ENCODE data around the gene AQP2. TPM values are rescaled to one million over a fixed set of nuclear protein-coding genes. Genes with fewer than 3 reads are reported as not detected.
A peak's percentile ranks its signal among the peaks of the same experiment; 100 is the strongest.

The AQP2 gene
- total RNA-seq, 4 donors from 2014 or later = not detected

DNA sequence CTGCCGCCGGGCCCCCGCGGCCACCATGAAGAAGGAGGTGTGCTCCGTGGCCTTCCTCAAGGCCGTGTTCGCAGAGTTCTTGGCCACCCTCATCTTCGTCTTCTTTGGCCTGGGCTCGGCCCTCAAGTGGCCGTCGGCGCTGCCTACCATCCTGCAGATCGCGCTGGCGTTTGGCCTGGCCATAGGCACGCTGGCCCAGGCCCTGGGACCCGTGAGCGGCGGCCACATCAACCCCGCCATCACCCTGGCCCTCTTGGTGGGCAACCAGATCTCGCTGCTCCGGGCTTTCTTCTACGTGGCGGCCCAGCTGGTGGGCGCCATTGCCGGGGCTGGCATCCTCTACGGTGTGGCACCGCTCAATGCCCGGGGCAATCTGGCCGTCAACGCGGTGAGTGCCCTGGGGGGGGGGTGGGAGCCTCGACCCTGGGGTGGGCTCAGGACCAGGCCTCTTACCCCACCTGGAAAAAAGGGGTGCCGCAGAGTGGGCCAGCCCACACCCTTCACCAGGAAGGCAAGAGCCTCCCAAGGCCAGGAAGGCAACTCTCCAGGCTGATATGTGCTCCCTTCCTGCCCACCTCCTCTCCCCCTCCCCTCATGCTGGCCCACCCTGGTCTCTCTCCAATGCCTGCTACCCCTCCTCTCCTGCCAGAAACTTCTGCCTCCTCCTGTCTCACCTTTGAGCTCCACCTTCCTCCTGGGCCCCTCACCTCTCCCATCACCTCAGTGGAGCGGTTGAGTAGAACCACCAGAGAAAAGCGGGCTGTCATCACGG, 11.6 kb downstream of the AQP2 start:
- no peak overlapping the region for H3K4me3 ChIP-seq
- in situ Hi-C loops (cut with MboI; ENCODE audit: low pct_ligation_motif_present in 1 of 4, low pct_unique_long_range_greater_than_20kb in 1 of 4, low sequenced_read_pairs in 3 of 4) (loop anchor here in 1 of 4 donors (25.0 kb wide), 1 partner anchor 225 kb away; no protein-coding TSS in a partner anchor), intact Hi-C loops (cut with DNase I; ENCODE audit: low total_unique reads) (loop anchor here (10.0 kb wide), 1 partner anchor 223 kb away; no protein-coding TSS in a partner anchor)

DNA sequence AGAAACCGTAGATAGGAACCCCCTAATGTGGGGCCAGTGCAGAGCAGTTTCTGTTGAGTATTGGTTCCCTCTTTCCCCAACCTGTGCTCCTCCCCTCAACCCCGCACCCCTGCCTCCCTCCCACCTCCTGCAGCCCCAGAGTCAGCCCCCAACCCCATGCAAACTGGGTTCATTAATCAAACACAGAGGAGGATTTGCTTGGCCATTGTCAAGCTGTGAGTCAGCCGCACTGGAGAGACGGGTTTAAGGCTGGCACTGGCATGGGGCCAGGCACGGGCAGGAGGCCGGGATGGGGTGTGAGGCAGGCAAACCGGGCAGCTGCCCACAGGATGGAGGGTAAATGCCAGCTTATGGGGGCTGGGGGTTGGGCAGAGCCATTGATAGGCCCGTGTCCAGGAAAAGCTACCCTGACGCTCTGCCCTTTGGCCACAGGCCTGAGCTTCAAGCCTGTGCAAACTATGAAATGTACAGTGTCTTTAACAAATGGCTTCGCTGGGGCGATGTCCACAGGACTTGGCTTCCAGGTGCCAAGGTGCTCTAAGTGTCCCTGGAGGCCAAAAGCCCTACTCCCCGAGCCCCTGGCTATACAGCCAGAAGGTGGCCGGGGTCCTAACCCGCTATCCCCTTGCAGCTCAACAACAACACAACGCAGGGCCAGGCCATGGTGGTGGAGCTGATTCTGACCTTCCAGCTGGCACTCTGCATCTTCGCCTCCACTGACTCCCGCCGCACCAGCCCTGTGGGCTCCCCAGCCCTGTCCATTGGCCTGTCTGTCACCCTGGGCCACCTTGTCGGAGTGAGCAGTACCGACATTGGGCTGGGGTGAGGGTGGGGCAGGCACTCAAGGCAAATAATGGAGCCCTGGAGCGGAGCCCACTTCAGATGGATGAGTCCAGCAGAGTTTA, 12.6 kb downstream of the AQP2 start:
- in situ Hi-C loops (cut with MboI; ENCODE audit: low pct_ligation_motif_present in 1 of 4, low pct_unique_long_range_greater_than_20kb in 1 of 4, low sequenced_read_pairs in 3 of 4) = loop anchor here in 1 of 4 donors (25.0 kb wide), 1 partner anchor 224 kb away; no protein-coding TSS in a partner anchor
- Histone ChIP-seq H3K9me3 (no peaks in the 10 kb centered on the region), H3K4me1 (peaks cover 0 to 21% (median 15%) of the 10 kb centered on the region in 4 donors), H3K36me3 (no peaks in the 10 kb centered on the region), H3K4me3 (no peak overlapping the region), H3K27me3 (peaks cover 73% of the 10 kb centered on the region), H3K27ac (no peak overlapping the region)
- TF ChIP-seq POLR2AphosphoS5 (IDR thresholded peaks at IDR 0.05) (no peak), POLR2A (IDR thresholded peaks at IDR 0.05) (no peak), EP300 (IDR thresholded peaks at IDR 0.05; ENCODE audit: low read depth) (no peak)
- TF ChIP-seq, protein P1, sequence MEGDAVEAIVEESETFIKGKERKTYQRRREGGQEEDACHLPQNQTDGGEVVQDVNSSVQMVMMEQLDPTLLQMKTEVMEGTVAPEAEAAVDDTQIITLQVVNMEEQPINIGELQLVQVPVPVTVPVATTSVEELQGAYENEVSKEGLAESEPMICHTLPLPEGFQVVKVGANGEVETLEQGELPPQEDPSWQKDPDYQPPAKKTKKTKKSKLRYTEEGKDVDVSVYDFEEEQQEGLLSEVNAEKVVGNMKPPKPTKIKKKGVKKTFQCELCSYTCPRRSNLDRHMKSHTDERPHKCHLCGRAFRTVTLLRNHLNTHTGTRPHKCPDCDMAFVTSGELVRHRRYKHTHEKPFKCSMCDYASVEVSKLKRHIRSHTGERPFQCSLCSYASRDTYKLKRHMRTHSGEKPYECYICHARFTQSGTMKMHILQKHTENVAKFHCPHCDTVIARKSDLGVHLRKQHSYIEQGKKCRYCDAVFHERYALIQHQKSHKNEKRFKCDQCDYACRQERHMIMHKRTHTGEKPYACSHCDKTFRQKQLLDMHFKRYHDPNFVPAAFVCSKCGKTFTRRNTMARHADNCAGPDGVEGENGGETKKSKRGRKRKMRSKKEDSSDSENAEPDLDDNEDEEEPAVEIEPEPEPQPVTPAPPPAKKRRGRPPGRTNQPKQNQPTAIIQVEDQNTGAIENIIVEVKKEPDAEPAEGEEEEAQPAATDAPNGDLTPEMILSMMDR (IDR thresholded peaks at IDR 0.05) = no peak
- 47 to 59% methylated on average over 3 to 18 of the region's 21 CpGs for WGBS, 2 donors (ENCODE audit: low coverage in 1 of 2)
- peak; percentile 66 for DNase-seq
- intact Hi-C loops (cut with DNase I; ENCODE audit: low total_unique reads) = loop anchor here (10.0 kb wide), 1 partner anchor 222 kb away; no protein-coding TSS in a partner anchor

More for the DNA sequence above, 11.6 kb downstream of the AQP2 start:
- Histone ChIP-seq H3K27me3 (peaks cover 77% of the 10 kb centered on the region), H3K27ac (no peak overlapping the region), H3K4me1 (peaks cover 0 to 14% (median 8%) of the 10 kb centered on the region in 4 donors), H3K9me3 (no peaks in the 10 kb centered on the region), H3K36me3 (no peaks in the 10 kb centered on the region)
- 84% methylated on average over 23 of the region's 37 CpGs; no CpG with 5 or more reads in 1 of the 2 donors for WGBS, 2 donors (ENCODE audit: low coverage in 1 of 2)
- DNase-seq = no peak
- TF ChIP-seq POLR2A (IDR thresholded peaks at IDR 0.05) (no peak), POLR2AphosphoS5 (IDR thresholded peaks at IDR 0.05) (no peak), EP300 (IDR thresholded peaks at IDR 0.05; ENCODE audit: low read depth) (no peak)
- TF ChIP-seq, protein P1 (IDR thresholded peaks at IDR 0.05) = no peak

DNA sequence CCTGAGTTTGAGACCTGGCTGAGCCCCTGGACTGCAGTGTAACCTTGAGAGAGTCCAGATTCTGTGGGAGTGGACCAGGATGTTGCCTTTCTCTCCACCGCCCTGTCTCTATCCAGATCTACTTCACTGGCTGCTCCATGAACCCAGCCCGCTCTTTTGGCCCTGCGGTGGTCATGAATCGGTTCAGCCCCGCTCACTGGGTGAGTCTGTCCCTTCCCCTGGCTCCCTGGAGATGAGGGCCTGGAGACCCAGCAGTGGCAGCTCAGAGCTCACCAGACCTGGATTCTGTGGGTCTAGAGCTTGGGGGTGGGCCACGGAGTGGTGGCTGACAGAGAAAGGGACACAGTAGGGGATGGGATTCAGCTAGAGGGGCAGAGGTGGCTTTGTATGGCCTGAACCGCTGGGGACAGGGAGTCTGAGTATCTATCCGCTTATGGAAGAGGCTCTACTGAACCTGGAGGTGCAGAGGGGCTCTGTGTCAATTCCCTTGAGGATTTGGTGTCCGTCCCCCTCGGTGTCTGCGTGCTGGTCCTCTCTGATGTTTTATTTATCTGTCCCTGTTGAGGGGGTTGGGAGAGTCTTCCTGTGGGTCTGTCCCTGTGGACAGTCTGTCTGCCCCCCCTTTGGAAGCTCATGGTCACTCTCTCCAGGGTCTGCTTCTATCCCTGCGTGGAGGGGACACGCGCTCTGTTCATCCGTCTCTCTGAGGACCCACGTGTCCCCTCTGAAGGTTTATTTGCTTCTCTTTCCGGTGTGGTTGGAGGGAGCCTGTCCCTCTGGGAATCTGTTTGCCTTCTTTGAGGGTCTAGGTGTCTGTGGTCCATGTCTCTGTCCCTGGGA, 13.7 kb downstream of the AQP2 start:
- 86% methylated on average over 16 of the region's 17 CpGs; no CpG with 5 or more reads in 1 of the 2 donors for WGBS, 2 donors (ENCODE audit: low coverage in 1 of 2)
- in situ Hi-C loops (cut with MboI; ENCODE audit: low pct_ligation_motif_present in 1 of 4, low pct_unique_long_range_greater_than_20kb in 1 of 4, low sequenced_read_pairs in 3 of 4) = loop anchor here in 1 of 4 donors (25.0 kb wide), 1 partner anchor 223 kb away; no protein-coding TSS in a partner anchor
- no peak for TF ChIP-seq POLR2A (IDR thresholded peaks at IDR 0.05)
- TF ChIP-seq, protein P1 (IDR thresholded peaks at IDR 0.05) = no peak
- no peak for TF ChIP-seq EP300 (IDR thresholded peaks at IDR 0.05; ENCODE audit: low read depth)
- TF ChIP-seq POLR2AphosphoS5 (IDR thresholded peaks at IDR 0.05) = no peak
- intact Hi-C loops (cut with DNase I; ENCODE audit: low total_unique reads) = loop anchor here (10.0 kb wide), 1 partner anchor 221 kb away; no protein-coding TSS in a partner anchor
- Histone ChIP-seq H3K27ac (no peak overlapping the region), H3K4me3 (no peak overlapping the region), H3K27me3 (peaks cover 73% of the 10 kb centered on the region), H3K4me1 (peaks cover 0 to 21% (median 15%) of the 10 kb centered on the region in 4 donors), H3K36me3 (no peaks in the 10 kb centered on the region), H3K9me3 (no peaks in the 10 kb centered on the region)
- DNase-seq = no peak
